GM12874 (cell line): ENCODE results near the gene SPAST.

ENCODE experiments used
- TF ChIP-seq, protein P1 (sequence below): IDR thresholded peaks from 2 replicates; pipeline ENCODE4 v1.5.1; 2011; ENCODE audit warnings: low read depth, mild to moderate bottlenecking, control low read depth, low read length, moderate library complexity; ENCODE audit not compliant: insufficient read depth

The SPAST gene

DNA sequence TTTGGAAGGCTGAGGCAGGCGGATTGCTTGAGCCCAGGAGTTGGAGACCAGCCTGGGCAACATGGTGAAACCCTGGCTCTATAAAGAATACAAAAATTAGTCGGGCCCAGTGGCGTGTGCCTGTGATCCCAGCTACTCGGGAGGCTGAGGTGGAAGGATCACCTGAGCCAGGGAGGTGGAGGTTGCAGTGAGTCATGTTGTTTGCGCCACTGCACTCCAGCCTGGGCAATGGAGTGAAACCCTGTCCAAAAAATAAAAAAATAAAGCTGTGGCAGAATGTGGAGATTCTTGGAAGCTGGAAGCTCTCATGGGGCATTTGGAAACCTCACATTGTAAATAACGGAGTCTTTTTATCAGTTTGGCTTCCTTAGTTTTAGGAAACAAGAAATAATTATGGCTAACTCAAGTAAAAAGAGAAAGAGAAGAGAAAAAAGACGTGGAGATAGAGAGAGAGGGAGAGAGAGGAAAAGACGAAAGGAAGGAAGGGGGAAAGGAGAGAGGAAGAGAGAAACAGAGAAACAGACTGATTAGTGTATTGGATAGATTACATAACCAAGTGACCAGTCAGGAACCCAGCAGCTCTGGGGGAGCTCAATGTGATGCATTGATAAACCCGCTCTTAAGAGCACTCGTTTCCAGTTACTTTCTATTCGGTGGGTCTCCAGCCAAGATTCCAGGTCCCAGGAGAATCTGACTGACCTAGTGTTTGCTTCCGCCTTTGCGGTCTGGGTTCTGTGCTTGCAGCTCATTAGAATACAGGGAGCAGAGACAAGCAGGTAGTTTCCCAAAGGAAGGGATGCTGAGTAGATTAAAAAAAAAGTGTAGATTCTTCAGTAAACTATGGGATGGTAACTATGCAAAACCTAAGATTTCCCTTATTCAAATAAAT, 1.1 kb upstream of the SPAST start:
- TF ChIP-seq, protein P1, sequence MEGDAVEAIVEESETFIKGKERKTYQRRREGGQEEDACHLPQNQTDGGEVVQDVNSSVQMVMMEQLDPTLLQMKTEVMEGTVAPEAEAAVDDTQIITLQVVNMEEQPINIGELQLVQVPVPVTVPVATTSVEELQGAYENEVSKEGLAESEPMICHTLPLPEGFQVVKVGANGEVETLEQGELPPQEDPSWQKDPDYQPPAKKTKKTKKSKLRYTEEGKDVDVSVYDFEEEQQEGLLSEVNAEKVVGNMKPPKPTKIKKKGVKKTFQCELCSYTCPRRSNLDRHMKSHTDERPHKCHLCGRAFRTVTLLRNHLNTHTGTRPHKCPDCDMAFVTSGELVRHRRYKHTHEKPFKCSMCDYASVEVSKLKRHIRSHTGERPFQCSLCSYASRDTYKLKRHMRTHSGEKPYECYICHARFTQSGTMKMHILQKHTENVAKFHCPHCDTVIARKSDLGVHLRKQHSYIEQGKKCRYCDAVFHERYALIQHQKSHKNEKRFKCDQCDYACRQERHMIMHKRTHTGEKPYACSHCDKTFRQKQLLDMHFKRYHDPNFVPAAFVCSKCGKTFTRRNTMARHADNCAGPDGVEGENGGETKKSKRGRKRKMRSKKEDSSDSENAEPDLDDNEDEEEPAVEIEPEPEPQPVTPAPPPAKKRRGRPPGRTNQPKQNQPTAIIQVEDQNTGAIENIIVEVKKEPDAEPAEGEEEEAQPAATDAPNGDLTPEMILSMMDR: no peak

DNA sequence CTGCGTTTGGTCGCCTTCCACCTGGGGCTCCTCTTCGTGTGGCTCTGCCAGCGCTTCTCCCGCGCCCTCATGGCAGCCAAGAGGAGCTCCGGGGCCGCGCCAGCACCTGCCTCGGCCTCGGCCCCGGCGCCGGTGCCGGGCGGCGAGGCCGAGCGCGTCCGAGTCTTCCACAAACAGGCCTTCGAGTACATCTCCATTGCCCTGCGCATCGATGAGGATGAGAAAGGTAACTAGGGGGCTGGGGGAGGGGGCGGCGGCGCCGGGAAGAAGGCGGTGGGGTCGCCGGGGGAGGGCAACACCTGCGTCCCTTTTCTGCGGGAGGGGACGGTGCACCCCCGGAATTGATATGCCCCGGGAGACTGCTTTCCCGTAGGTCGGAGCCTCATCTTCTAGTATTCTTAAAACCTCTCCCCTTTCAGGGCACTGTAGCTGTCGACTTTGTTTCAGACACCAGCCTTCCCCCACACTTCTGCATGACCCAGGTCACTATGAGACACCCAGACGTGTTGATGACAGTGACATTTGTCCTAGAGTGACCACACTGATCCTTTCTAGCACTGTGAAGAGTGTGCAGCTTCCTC, 755 bp downstream of the SPAST start:
- TF ChIP-seq, protein P1: no peak

DNA sequence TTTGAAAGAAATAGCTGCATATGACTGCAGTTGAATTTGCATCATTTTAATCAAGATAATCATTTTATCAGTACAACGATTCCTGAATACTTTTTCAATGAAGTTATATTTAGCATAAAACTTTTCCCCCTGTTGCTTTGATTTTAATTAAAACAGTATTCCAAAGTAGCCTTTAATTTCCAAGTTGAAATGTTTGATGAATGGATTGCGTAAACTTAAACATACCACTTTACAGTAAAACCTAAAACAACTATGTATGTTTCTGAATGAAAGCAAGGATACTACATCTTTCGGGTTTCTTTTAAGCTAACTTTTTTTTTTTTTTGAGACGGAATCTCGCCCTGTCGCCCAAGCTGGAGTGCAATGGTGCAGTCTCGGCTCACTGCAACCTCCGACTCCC, 1.4 kb downstream of the SPAST start:
- TF ChIP-seq, protein P1: no peak

DNA sequence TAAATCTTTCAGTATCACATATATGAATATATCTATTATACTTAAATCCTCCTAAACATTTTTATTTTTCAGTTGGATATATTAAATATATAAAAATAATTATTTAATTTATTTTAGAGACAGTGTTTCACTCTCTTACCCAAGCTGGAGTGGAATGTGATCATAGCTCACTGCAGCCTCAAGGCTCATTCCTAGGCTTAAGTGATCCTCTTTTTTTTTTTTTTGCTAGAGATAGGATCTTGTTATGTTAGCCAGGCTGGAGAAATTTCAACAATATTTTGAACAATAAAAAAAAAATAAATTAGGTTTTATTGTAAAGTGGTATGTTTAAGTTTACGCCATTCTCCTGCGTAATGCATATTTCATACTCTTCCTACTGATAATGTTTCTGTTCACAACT, 4.2 kb downstream of the SPAST start:
- TF ChIP-seq, protein P1: no peak

DNA sequence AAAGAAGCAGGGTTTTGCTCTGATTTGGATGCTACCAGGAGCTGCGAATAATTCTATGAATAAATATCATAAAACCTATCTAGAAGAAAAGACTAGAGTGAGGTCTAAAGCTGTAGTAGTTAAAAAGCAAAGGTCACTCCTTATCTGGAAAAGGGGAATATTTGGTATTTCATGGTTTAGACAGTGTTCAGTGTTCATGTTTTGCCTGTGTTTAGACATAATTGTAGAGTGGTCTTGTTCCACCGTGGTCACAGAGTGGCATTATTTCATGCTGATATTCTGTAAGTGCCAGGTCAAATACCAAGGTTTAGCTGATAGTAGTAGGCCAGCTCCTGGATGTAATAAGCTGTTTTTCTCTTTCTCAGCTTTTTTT, 10.8 kb downstream of the SPAST start:
- TF ChIP-seq, protein P1: no peak

DNA sequence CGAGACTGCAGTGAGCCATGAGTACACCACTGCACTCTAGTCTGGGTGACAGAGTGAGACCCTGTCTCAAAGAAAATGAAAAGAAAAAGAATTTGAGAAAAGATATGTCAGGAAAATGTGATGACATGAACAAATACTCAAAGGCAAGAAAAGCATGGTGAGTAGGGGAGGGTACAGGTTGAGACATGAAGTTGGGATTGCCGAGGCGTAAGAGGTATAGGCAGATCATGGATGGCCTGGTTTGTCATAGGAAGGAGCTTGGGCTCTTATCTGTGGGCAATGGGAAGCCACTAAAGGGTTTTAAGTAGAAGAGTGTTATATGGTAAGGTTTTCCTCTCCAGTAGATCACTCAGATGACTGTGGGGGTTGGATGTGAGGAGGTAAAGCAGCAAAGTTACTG, 32.3 kb downstream of the SPAST start:
- TF ChIP-seq, protein P1: no peak

DNA sequence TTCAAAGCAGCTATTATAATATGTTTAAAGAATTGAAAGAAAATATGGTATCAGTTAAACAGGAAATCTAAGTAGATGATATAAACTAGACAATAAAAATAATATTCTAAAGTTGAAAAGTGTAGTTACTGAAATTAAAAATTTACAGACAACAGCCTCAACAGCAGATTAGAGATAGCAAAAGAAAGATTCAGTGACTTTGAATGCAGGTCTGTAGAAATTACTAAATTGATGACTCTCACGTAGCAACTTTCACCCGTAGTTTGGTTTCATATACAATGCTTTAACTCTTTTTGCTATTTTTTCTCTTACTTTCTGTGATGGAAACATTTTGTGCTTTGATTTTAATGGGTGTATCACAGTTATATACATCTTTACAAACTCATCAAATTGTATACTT, 44.8 kb downstream of the SPAST start:
- TF ChIP-seq, protein P1: no peak
